ENCODE results near the gene OXT. TPM values are rescaled to one million over a fixed set of nuclear protein-coding genes. Genes with fewer than 3 reads are reported as not detected.
A peak's percentile ranks its signal among the peaks of the same experiment; 100 is the strongest.

OXT gene
- total RNA-seq, 1 donor from 2014 or later = not detected

- H3K27ac Mint-ChIP-seq (ENCODE audit: unreplicated experiment) = no peak overlapping the region
- DNase-seq (ENCODE audit: low spot score) = peak; percentile 86
- no peaks in the 10 kb centered on the region for H3K27me3 Mint-ChIP-seq (ENCODE audit: low read depth)
- no peak for TF ChIP-seq CTCF (IDR thresholded peaks at IDR 0.05)
- peaks cover 15% of the 10 kb centered on the region for H3K36me3 Mint-ChIP-seq (ENCODE audit: low read depth)
- H3K4me3 Mint-ChIP-seq (ENCODE audit: unreplicated experiment) = no peak overlapping the region
- H3K4me1 Mint-ChIP-seq (ENCODE audit: low read depth) = no peaks in the 10 kb centered on the region
- no peaks in the 10 kb centered on the region for H3K9me3 Mint-ChIP-seq (ENCODE audit: low read depth)
These were observed 38.2 kb downstream of the OXT start for GRCh38 chr20:3109350-3110302.

- H3K27me3 Mint-ChIP-seq (ENCODE audit: low read depth) = no peaks in the 10 kb centered on the region
- no peak overlapping the region for H3K4me3 Mint-ChIP-seq (ENCODE audit: unreplicated experiment)
- DNase-seq (ENCODE audit: low spot score) = no peak
- no peak overlapping the region for H3K27ac Mint-ChIP-seq (ENCODE audit: unreplicated experiment)
- peaks cover 15% of the 10 kb centered on the region for H3K36me3 Mint-ChIP-seq (ENCODE audit: low read depth)
- TF ChIP-seq CTCF (IDR thresholded peaks at IDR 0.05) = no peak
- H3K9me3 Mint-ChIP-seq (ENCODE audit: low read depth) = no peaks in the 10 kb centered on the region
- H3K4me1 Mint-ChIP-seq (ENCODE audit: low read depth) = peaks cover 2% of the 10 kb centered on the region
These were observed 40.1 kb downstream of the OXT start for GRCh38 chr20:3111507-3111906.

- H3K27ac Mint-ChIP-seq (ENCODE audit: unreplicated experiment) = no peak overlapping the region
- no peaks in the 10 kb centered on the region for H3K9me3 Mint-ChIP-seq (ENCODE audit: low read depth)
- H3K4me3 Mint-ChIP-seq (ENCODE audit: unreplicated experiment) = no peak overlapping the region
- peaks cover 14% of the 10 kb centered on the region for H3K36me3 Mint-ChIP-seq (ENCODE audit: low read depth)
- H3K4me1 Mint-ChIP-seq (ENCODE audit: low read depth) = peaks cover 2% of the 10 kb centered on the region
- TF ChIP-seq CTCF (IDR thresholded peaks at IDR 0.05) = no peak
- no peaks in the 10 kb centered on the region for H3K27me3 Mint-ChIP-seq (ENCODE audit: low read depth)
- no peak for DNase-seq (ENCODE audit: low spot score)
These were observed 40.6 kb downstream of the OXT start for GRCh38 chr20:3111995-3112394.

GRCh38 chr20:3115190-3116107 lies 44.0 kb downstream of the OXT start:
- Mint-ChIP-seq H3K27me3 (ENCODE audit: low read depth) (no peaks in the 10 kb centered on the region), H3K27ac (ENCODE audit: unreplicated experiment) (no peak overlapping the region), H3K4me1 (ENCODE audit: low read depth) (peaks cover 2% of the 10 kb centered on the region), H3K9me3 (ENCODE audit: low read depth) (no peaks in the 10 kb centered on the region), H3K4me3 (ENCODE audit: unreplicated experiment) (no peak overlapping the region), H3K36me3 (ENCODE audit: low read depth) (peaks cover 13% of the 10 kb centered on the region)
- DNase-seq (ENCODE audit: low spot score) = peak; percentile 71
- TF ChIP-seq CTCF (IDR thresholded peaks at IDR 0.05) = peak; percentile 83

GRCh38 chr20:3116341-3116740 lies 44.9 kb downstream of the OXT start:
- TF ChIP-seq CTCF (IDR thresholded peaks at IDR 0.05) = no peak
- Mint-ChIP-seq H3K4me3 (ENCODE audit: unreplicated experiment) (no peak overlapping the region), H3K27ac (ENCODE audit: unreplicated experiment) (no peak overlapping the region), H3K4me1 (ENCODE audit: low read depth) (peaks cover 2% of the 10 kb centered on the region), H3K36me3 (ENCODE audit: low read depth) (peaks cover 17% of the 10 kb centered on the region), H3K9me3 (ENCODE audit: low read depth) (no peaks in the 10 kb centered on the region), H3K27me3 (ENCODE audit: low read depth) (no peaks in the 10 kb centered on the region)
- peak; percentile 6 for DNase-seq (ENCODE audit: low spot score)
